Thymus (tissue), 11 donors: ENCODE measurements around the gene RALGPS1. TPM values are rescaled to one million over a fixed set of nuclear protein-coding genes. Genes with fewer than 3 reads are reported as not detected.

Experiments used
- DNase-seq, 9 donors: peaks; one replicate each; pipeline ENCODE4 v3.0.0-alpha.2; 2013; ENCODE audit warnings: low spot score in 9 of 9, low read depth in 6 of 9, missing footprints in 1 of 9
- H3K27ac ChIP-seq, 2 donors: one replicate each; pipeline ENCODE4 v1.5.1; 2013; ENCODE audit warnings: control low read depth in 1 of 2, low read depth in 1 of 2, low read length in 1 of 2, mild to moderate bottlenecking in 1 of 2, moderate library complexity in 1 of 2
- H3K27me3 ChIP-seq, 2 donors: one replicate each; pipeline ENCODE4 v1.5.1; 2013; ENCODE audit warnings: low read length in 1 of 2; ENCODE audit not compliant: control insufficient read depth in 2 of 2, insufficient read depth in 1 of 2
- H3K36me3 ChIP-seq, 2 donors: one replicate each; pipeline ENCODE4 v1.5.1; 2013; ENCODE audit warnings: low read length in 1 of 2, mild to moderate bottlenecking in 1 of 2, moderate library complexity in 1 of 2; ENCODE audit not compliant: control insufficient read depth in 2 of 2, insufficient read depth in 2 of 2
- H3K4me1 ChIP-seq, 2 donors: one replicate each; pipeline ENCODE4 v1.5.1; 2013; ENCODE audit warnings: low read length in 2 of 2; ENCODE audit not compliant: control insufficient read depth in 2 of 2, insufficient read depth in 2 of 2
- H3K4me3 ChIP-seq, 2 donors: one replicate each; pipeline ENCODE4 v1.5.1; 2013; ENCODE audit warnings: low read length in 2 of 2, control low read depth in 1 of 2, mild to moderate bottlenecking in 1 of 2
- H3K9me3 ChIP-seq, 2 donors: one replicate each; pipeline ENCODE4 v1.5.1; 2013; ENCODE audit warnings: low read length in 1 of 2, mild to moderate bottlenecking in 1 of 2; ENCODE audit not compliant: control insufficient read depth in 2 of 2, insufficient read depth in 1 of 2
- WGBS: extraction: QIAGEN DNeasy Blood & Tissue Kit; methylation state at CpG from one replicate; pipeline ENCODE4 v1.1.7; 2013; 5-methylcytosine and 5-hydroxymethylcytosine counted together
- polyA plus RNA-seq: library from polyadenylated mRNA; stranded (reverse); fragments of 200-250 nt; gene quantifications from one replicate; pipeline ENCODE4 v1.2.3, GENCODE V29; 2013
- total RNA-seq: library from RNA; stranded (reverse); fragments of 120-200 nt; gene quantifications from one replicate; pipeline ENCODE4 v1.2.4, GENCODE V29; 2013
- donor health status: healthy.

Gene RALGPS1
- total and polyA plus RNA-seq, 2 donors: 3.6 to 8.5 TPM

- Histone ChIP-seq H3K4me3 (no peak overlapping the region), H3K4me1 (peaks cover 0 to 4% of the 10 kb centered on the region in 2 donors), H3K9me3 (no peaks in the 10 kb centered on the region), H3K27me3 (no peaks in the 10 kb centered on the region), H3K27ac (no peak overlapping the region), H3K36me3 (peaks cover 0 to 2% of the 10 kb centered on the region in 2 donors)
- WGBS: 93% methylated on average over 12 of the region's 12 CpGs
- DNase-seq: no peak
Observed at GRCh38 chr9:127194881-127195713, 280.5 kb downstream of the RALGPS1 start.

- peaks cover 0 to 2% of the 10 kb centered on the region in 2 donors for H3K27me3 ChIP-seq
- H3K9me3 ChIP-seq: no peaks in the 10 kb centered on the region
- 95% methylated on average over 19 of the region's 19 CpGs for WGBS
- no peak overlapping the region for H3K27ac ChIP-seq
- H3K4me1 ChIP-seq: peaks cover 0 to 4% of the 10 kb centered on the region in 2 donors
- peaks cover 0 to 2% of the 10 kb centered on the region in 2 donors for H3K36me3 ChIP-seq
- H3K4me3 ChIP-seq: no peak overlapping the region
- DNase-seq: no peak
Observed at GRCh38 chr9:127195976-127196825, 281.6 kb downstream of the RALGPS1 start.

- Histone ChIP-seq H3K9me3 (no peaks in the 10 kb centered on the region), H3K36me3 (peaks cover 0 to 2% of the 10 kb centered on the region in 2 donors), H3K27me3 (peaks cover 0 to 2% of the 10 kb centered on the region in 2 donors), H3K27ac (no peak overlapping the region), H3K4me3 (no peak overlapping the region), H3K4me1 (peaks cover 0 to 4% of the 10 kb centered on the region in 2 donors)
- 62% methylated on average over 3 of the region's 3 CpGs for WGBS
- DNase-seq: no peak
Observed at GRCh38 chr9:127196826-127197145, 282.2 kb downstream of the RALGPS1 start.

GRCh38 chr9:127197186-127197860, 282.7 kb downstream of the RALGPS1 start:
- WGBS: 93% methylated on average over 13 of the region's 13 CpGs
- H3K4me1 ChIP-seq: peaks cover 0 to 4% of the 10 kb centered on the region in 2 donors
- H3K4me3 ChIP-seq: no peak overlapping the region

GRCh38 chr9:127197861-127198430, 283.4 kb downstream of the RALGPS1 start:
- H3K27me3 ChIP-seq: peaks cover 0 to 2% of the 10 kb centered on the region in 2 donors
- DNase-seq: no peak
- H3K9me3 ChIP-seq: no peaks in the 10 kb centered on the region
- 95% methylated on average over 8 of the region's 8 CpGs for WGBS
- H3K4me1 ChIP-seq: peaks cover 0 to 4% of the 10 kb centered on the region in 2 donors
- H3K36me3 ChIP-seq: peaks cover 0 to 2% of the 10 kb centered on the region in 2 donors
- no peak overlapping the region for H3K4me3 ChIP-seq
- H3K27ac ChIP-seq: no peak overlapping the region

More at GRCh38 chr9:127197186-127197860, 282.7 kb downstream of the RALGPS1 start:
- Histone ChIP-seq H3K9me3 (no peaks in the 10 kb centered on the region), H3K36me3 (peaks cover 0 to 2% of the 10 kb centered on the region in 2 donors), H3K27ac (no peak overlapping the region), H3K27me3 (peaks cover 0 to 2% of the 10 kb centered on the region in 2 donors)
- no peak for DNase-seq

GRCh38 chr9:127198587-127198986, 284.0 kb downstream of the RALGPS1 start:
- H3K9me3 ChIP-seq: no peaks in the 10 kb centered on the region
- no peak overlapping the region for H3K4me3 ChIP-seq
- no peak overlapping the region for H3K27ac ChIP-seq
- H3K4me1 ChIP-seq: peaks cover 0 to 4% of the 10 kb centered on the region in 2 donors
- H3K27me3 ChIP-seq: peaks cover 0 to 2% of the 10 kb centered on the region in 2 donors
- DNase-seq: no peak
- 93% methylated on average over 7 of the region's 7 CpGs for WGBS
- peaks cover 0 to 2% of the 10 kb centered on the region in 2 donors for H3K36me3 ChIP-seq

- Histone ChIP-seq H3K9me3 (no peaks in the 10 kb centered on the region), H3K27me3 (peaks cover 0 to 2% of the 10 kb centered on the region in 2 donors), H3K27ac (no peak overlapping the region), H3K4me3 (no peak overlapping the region), H3K4me1 (peaks cover 0 to 4% of the 10 kb centered on the region in 2 donors), H3K36me3 (peaks cover 0 to 2% of the 10 kb centered on the region in 2 donors)
- whole genome bisulfite sequencing: 57% methylated on average over 15 of the region's 15 CpGs
- DNase-seq: peak; percentile 34 to 79 (median 50)
Observed at GRCh38 chr9:127199001-127199791, 284.6 kb downstream of the RALGPS1 start.
